ENCODE measurements around the gene FHAD1. TPM values are rescaled to one million over a fixed set of nuclear protein-coding genes. Genes with fewer than 3 reads are reported as not detected.

Gene FHAD1
- total RNA-seq, 2 experiments from 2014 or later = not detected

GRCh38 chr1:15345705-15346345 is 98.8 kb downstream of the FHAD1 start:
- no peak overlapping the region for H3K4me3 ChIP-seq (ENCODE audit: low read depth, low read length, poor library complexity, severe bottlenecking)
- H2AFZ ChIP-seq (ENCODE audit: low read length) = no peak overlapping the region
- TF ChIP-seq EZH2phosphoT487 (IDR thresholded peaks at IDR 0.05; ENCODE audit: borderline replicate concordance, low read depth, low read length) = no peak
- no peak for TF ChIP-seq CTCF (conservative IDR thresholded peaks at IDR 0.05; ENCODE audit: low read length)
- intact Hi-C loops (cut with micrococcal nuclease; ENCODE audit: unreplicated experiment) = no loop called here
- no peak overlapping the region for H3K27ac ChIP-seq (ENCODE audit: low read depth, low read length, poor library complexity, severe bottlenecking)
- H4K20me1 ChIP-seq (ENCODE audit: insufficient read depth, low read length) = no peaks in the 10 kb centered on the region
- H3K9me2 ChIP-seq (ENCODE audit: insufficient read depth, low read length) = no peaks in the 10 kb centered on the region
- ChIA-PET CTCF (ENCODE audit: unreplicated experiment) (no interaction called here), POLR2A (no interaction called here)
- no peaks in the 10 kb centered on the region for H3K36me3 ChIP-seq (ENCODE audit: insufficient read depth, low read length)
- H3K4me1 ChIP-seq (ENCODE audit: insufficient read depth, low read length, poor library complexity, severe bottlenecking) = no peaks in the 10 kb centered on the region
- H3K4me2 ChIP-seq (ENCODE audit: low read length) = no peak overlapping the region
- DNase-seq (ENCODE audit: low spot score) = no peak
- no peaks in the 10 kb centered on the region for H3K79me2 ChIP-seq (ENCODE audit: insufficient read depth, low read depth, low read length)
- H3K9me3 ChIP-seq (ENCODE audit: low read length) = no peaks in the 10 kb centered on the region
- BruUV-seq (replicated peaks) = no TSS peak

- Histone ChIP-seq H4K20me1 (ENCODE audit: insufficient read depth, low read length) (no peaks in the 10 kb centered on the region), H3K4me2 (ENCODE audit: low read length) (no peak overlapping the region), H3K27ac (ENCODE audit: low read depth, low read length, poor library complexity, severe bottlenecking) (no peak overlapping the region), H3K79me2 (ENCODE audit: insufficient read depth, low read depth, low read length) (no peaks in the 10 kb centered on the region), H2AFZ (ENCODE audit: low read length) (no peak overlapping the region), H3K9me3 (ENCODE audit: low read length) (no peaks in the 10 kb centered on the region), H3K36me3 (ENCODE audit: insufficient read depth, low read length) (no peaks in the 10 kb centered on the region), H3K4me1 (ENCODE audit: insufficient read depth, low read length, poor library complexity, severe bottlenecking) (no peaks in the 10 kb centered on the region), H3K4me3 (ENCODE audit: low read depth, low read length, poor library complexity, severe bottlenecking) (no peak overlapping the region), H3K9me2 (ENCODE audit: insufficient read depth, low read length) (no peaks in the 10 kb centered on the region)
- DNase-seq (ENCODE audit: low spot score) = no peak
- ChIA-PET POLR2A (no interaction called here), CTCF (ENCODE audit: unreplicated experiment) (no interaction called here)
- no TSS peak for BruUV-seq (replicated peaks)
- no peak for TF ChIP-seq EZH2phosphoT487 (IDR thresholded peaks at IDR 0.05; ENCODE audit: borderline replicate concordance, low read depth, low read length)
- TF ChIP-seq CTCF (conservative IDR thresholded peaks at IDR 0.05; ENCODE audit: low read length) = no peak
- intact Hi-C loops (cut with micrococcal nuclease; ENCODE audit: unreplicated experiment) = no loop called here
Observed at GRCh38 chr1:15346346-15347030, 99.5 kb downstream of the FHAD1 start.

GRCh38 chr1:15347182-15347581 is 100.2 kb downstream of the FHAD1 start:
- Histone ChIP-seq H4K20me1 (ENCODE audit: insufficient read depth, low read length) (no peaks in the 10 kb centered on the region), H3K4me2 (ENCODE audit: low read length) (no peak overlapping the region), H3K9me3 (ENCODE audit: low read length) (no peaks in the 10 kb centered on the region), H3K36me3 (ENCODE audit: insufficient read depth, low read length) (no peaks in the 10 kb centered on the region), H2AFZ (ENCODE audit: low read length) (no peak overlapping the region), H3K79me2 (ENCODE audit: insufficient read depth, low read depth, low read length) (no peaks in the 10 kb centered on the region), H3K4me3 (ENCODE audit: low read depth, low read length, poor library complexity, severe bottlenecking) (no peak overlapping the region), H3K9me2 (ENCODE audit: insufficient read depth, low read length) (no peaks in the 10 kb centered on the region), H3K27ac (ENCODE audit: low read depth, low read length, poor library complexity, severe bottlenecking) (no peak overlapping the region), H3K4me1 (ENCODE audit: insufficient read depth, low read length, poor library complexity, severe bottlenecking) (no peaks in the 10 kb centered on the region)
- ChIA-PET POLR2A (no interaction called here), CTCF (ENCODE audit: unreplicated experiment) (no interaction called here)
- TF ChIP-seq CTCF (conservative IDR thresholded peaks at IDR 0.05; ENCODE audit: low read length) = no peak
- no peak for TF ChIP-seq EZH2phosphoT487 (IDR thresholded peaks at IDR 0.05; ENCODE audit: borderline replicate concordance, low read depth, low read length)
- no peak for DNase-seq (ENCODE audit: low spot score)
- BruUV-seq (replicated peaks) = no TSS peak
- intact Hi-C loops (cut with micrococcal nuclease; ENCODE audit: unreplicated experiment) = no loop called here
